ENCODE results near the gene ATG16L2.
A peak's percentile ranks its signal among the peaks of the same experiment; 100 is the strongest.

The ATG16L2 gene

GRCh38 chr11:72814286-72815109 lies at the start of gene ATG16L2:
TSS of gene ATG16L2 (plus strand) at chr11:72814411. CDS start at chr11:72814446, 35 bp downstream.
- peak; percentile 89 for DNase-seq

- no peak for DNase-seq
Measured at GRCh38 chr11:72764503-72764902, 49.7 kb upstream of the ATG16L2 start.

- DNase-seq: no peak
Measured at GRCh38 chr11:72766152-72766902, 47.9 kb upstream of the ATG16L2 start.

- no peak for DNase-seq
Measured at GRCh38 chr11:72767203-72768062, 46.8 kb upstream of the ATG16L2 start.

GRCh38 chr11:72768581-72768980 lies 45.6 kb upstream of the ATG16L2 start:
- no peak for DNase-seq

- no peak for DNase-seq
Measured at GRCh38 chr11:72769680-72770079, 44.5 kb upstream of the ATG16L2 start.

- no peak for DNase-seq
Measured at GRCh38 chr11:72770799-72771198, 43.4 kb upstream of the ATG16L2 start.

GRCh38 chr11:72771507-72771906 lies 42.7 kb upstream of the ATG16L2 start:
- DNase-seq: no peak

GRCh38 chr11:72772059-72772458 lies 42.2 kb upstream of the ATG16L2 start:
- DNase-seq: no peak

GRCh38 chr11:72773291-72773690 lies 40.9 kb upstream of the ATG16L2 start:
- no peak for DNase-seq

GRCh38 chr11:72773696-72774095 lies 40.5 kb upstream of the ATG16L2 start:
- no peak for DNase-seq

GRCh38 chr11:72774499-72774898 lies 39.7 kb upstream of the ATG16L2 start:
- no peak for DNase-seq

- no peak for DNase-seq
Measured at GRCh38 chr11:72775288-72776110, 38.7 kb upstream of the ATG16L2 start.

- DNase-seq: no peak
Measured at GRCh38 chr11:72776117-72776843, 37.9 kb upstream of the ATG16L2 start.

- no peak for DNase-seq
Measured at GRCh38 chr11:72776844-72777754, 37.1 kb upstream of the ATG16L2 start.

- DNase-seq: no peak
Measured at GRCh38 chr11:72777755-72778278, 36.4 kb upstream of the ATG16L2 start.

GRCh38 chr11:72778535-72779494 lies 35.4 kb upstream of the ATG16L2 start:
- no peak for DNase-seq

- no peak for DNase-seq
Measured at GRCh38 chr11:72779495-72780128, 34.6 kb upstream of the ATG16L2 start.

Measured in stimulated activated CD4-positive, alpha-beta T cell treated with anti-CD3 and anti-CD28 coated beads, Interleukin-4, amount 100 ng/mL, for 24 hours (primary cell).